ENCODE data around the gene TACC3.

GRCh38 chr4:1775731-1776500 is 54.6 kb downstream of the TACC3 start:
- no peak for TF ChIP-seq POLR2A (IDR thresholded peaks at IDR 0.05)
- no peak for TF ChIP-seq CTCF (IDR thresholded peaks at IDR 0.05)

All from Peyer's patch (tissue), 4 donors.